Measurements from ENCODE around the gene CCNK.

The CCNK gene

DNA sequence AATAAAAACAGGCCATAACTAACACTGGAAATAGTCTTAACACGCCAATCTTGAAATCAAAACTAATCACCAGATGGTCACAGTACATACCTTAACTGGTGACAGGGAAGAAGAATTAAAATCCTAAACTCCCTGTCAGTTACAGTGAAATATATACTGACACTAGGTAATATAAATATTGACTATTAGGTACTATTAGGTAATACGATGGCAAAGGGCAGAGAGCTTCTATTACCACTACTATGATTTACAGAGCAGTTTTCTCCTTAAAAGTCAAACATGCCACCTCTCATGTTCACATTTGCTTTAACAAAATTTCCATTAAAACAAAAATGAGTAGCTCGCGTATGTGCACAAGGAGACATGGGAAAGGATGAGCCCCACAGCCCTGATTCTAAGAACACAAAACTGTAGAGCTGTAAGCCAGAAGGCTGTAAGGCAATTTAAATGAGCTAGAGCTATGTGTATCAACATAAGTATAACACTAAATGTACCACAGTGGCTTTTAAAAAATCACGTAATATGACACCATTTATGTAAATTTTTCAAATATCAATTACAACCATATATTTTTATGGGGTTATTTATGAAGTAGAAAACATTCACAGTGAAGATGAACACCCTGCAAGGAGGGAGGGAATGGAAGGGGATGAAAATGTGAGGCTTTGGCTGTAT, 19.7 kb upstream of the CCNK start:
- TF ChIP-seq, protein P1, sequence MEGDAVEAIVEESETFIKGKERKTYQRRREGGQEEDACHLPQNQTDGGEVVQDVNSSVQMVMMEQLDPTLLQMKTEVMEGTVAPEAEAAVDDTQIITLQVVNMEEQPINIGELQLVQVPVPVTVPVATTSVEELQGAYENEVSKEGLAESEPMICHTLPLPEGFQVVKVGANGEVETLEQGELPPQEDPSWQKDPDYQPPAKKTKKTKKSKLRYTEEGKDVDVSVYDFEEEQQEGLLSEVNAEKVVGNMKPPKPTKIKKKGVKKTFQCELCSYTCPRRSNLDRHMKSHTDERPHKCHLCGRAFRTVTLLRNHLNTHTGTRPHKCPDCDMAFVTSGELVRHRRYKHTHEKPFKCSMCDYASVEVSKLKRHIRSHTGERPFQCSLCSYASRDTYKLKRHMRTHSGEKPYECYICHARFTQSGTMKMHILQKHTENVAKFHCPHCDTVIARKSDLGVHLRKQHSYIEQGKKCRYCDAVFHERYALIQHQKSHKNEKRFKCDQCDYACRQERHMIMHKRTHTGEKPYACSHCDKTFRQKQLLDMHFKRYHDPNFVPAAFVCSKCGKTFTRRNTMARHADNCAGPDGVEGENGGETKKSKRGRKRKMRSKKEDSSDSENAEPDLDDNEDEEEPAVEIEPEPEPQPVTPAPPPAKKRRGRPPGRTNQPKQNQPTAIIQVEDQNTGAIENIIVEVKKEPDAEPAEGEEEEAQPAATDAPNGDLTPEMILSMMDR (conservative IDR thresholded peaks at IDR 0.05; ENCODE audit: low read depth, low read length), result no peak
- Histone ChIP-seq H3K4me1 (ENCODE audit: low read depth, poor library complexity, severe bottlenecking) (no peaks in the 10 kb centered on the region), H3K27ac (no peak overlapping the region), H3K4me2 (no peak overlapping the region), H3K9ac (no peak overlapping the region), H3K79me2 (ENCODE audit: insufficient read depth, low read depth) (0 out of 2 replicates have a peak, but pooled peaks cover 3% of the 10 kb centered on the region), H4K20me1 (ENCODE audit: insufficient read depth) (no peaks in the 10 kb centered on the region), H3K27me3 (ENCODE audit: insufficient read depth, low read depth) (no peaks in the 10 kb centered on the region), H2AFZ (ENCODE audit: low read depth) (no peak overlapping the region), H3K36me3 (ENCODE audit: insufficient read depth) (peaks cover 3% of the 10 kb centered on the region), H3K4me3 (IDR thresholded peaks at IDR 0.05; ENCODE audit: insufficient read depth, low read depth, low read length) (no peak overlapping the region)

DNA sequence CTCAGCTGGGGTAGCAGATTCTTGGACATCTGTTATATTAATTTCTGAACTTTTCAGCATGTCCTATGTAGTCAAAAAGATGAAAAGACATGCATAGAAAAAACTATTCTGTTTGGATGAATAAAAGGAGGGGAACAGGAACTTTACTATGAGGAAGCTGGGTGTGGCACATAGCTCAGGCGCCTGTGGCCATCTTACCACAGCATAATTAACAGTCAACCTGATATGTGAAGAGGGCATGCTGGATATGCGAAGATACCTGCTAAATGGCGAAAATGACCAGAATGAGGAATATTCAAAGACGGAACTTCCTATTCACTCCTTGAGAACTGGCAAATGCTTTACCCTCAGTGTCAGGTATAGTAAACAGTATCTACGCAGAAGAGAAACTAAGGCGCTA, 19.0 kb upstream of the CCNK start:
- no peak overlapping the region for H3K9ac ChIP-seq
- no peak overlapping the region for H3K27ac ChIP-seq
- peaks cover 3% of the 10 kb centered on the region for H3K36me3 ChIP-seq (ENCODE audit: insufficient read depth)
- H3K4me1 ChIP-seq (ENCODE audit: low read depth, poor library complexity, severe bottlenecking), result no peaks in the 10 kb centered on the region
- H2AFZ ChIP-seq (ENCODE audit: low read depth), result no peak overlapping the region
- TF ChIP-seq, protein P1 (conservative IDR thresholded peaks at IDR 0.05; ENCODE audit: low read depth, low read length), result no peak
- H3K4me2 ChIP-seq, result no peak overlapping the region
- H3K27me3 ChIP-seq (ENCODE audit: insufficient read depth, low read depth), result no peaks in the 10 kb centered on the region
- H3K79me2 ChIP-seq (ENCODE audit: insufficient read depth, low read depth), result peaks cover 8% of the 10 kb centered on the region; the same call in 1 of the 2 replicates
- H4K20me1 ChIP-seq (ENCODE audit: insufficient read depth), result no peaks in the 10 kb centered on the region
- H3K4me3 ChIP-seq (IDR thresholded peaks at IDR 0.05; ENCODE audit: insufficient read depth, low read depth, low read length), result no peak overlapping the region

- H3K27me3 ChIP-seq (ENCODE audit: insufficient read depth, low read depth), result no peaks in the 10 kb centered on the region
- H3K9ac ChIP-seq, result no peak overlapping the region
- TF ChIP-seq, protein P1 (conservative IDR thresholded peaks at IDR 0.05; ENCODE audit: low read depth, low read length), result no peak
- no peak overlapping the region for H3K4me2 ChIP-seq
- no peaks in the 10 kb centered on the region; the same call in 1 of the 2 replicates for H3K36me3 ChIP-seq (ENCODE audit: insufficient read depth)
- no peak overlapping the region for H2AFZ ChIP-seq (ENCODE audit: low read depth)
- H3K79me2 ChIP-seq (ENCODE audit: insufficient read depth, low read depth), result peaks cover 14% of the 10 kb centered on the region; the same call in 1 of the 2 replicates
- H3K4me3 ChIP-seq (IDR thresholded peaks at IDR 0.05; ENCODE audit: insufficient read depth, low read depth, low read length), result no peak overlapping the region
- H3K4me1 ChIP-seq (ENCODE audit: low read depth, poor library complexity, severe bottlenecking), result no peaks in the 10 kb centered on the region
- no peak overlapping the region for H3K27ac ChIP-seq
- no peaks in the 10 kb centered on the region for H4K20me1 ChIP-seq (ENCODE audit: insufficient read depth)
Observed at GRCh38 chr14:99463974-99464373, 17.2 kb upstream of the CCNK start.

- Histone ChIP-seq H3K27me3 (ENCODE audit: insufficient read depth, low read depth) (no peaks in the 10 kb centered on the region), H3K9ac (no peak overlapping the region), H3K79me2 (ENCODE audit: insufficient read depth, low read depth) (peaks cover 18% of the 10 kb centered on the region; the same call in 1 of the 2 replicates), H2AFZ (ENCODE audit: low read depth) (no peak overlapping the region), H3K27ac (no peak overlapping the region), H3K4me3 (IDR thresholded peaks at IDR 0.05; ENCODE audit: insufficient read depth, low read depth, low read length) (no peak overlapping the region), H3K4me1 (ENCODE audit: low read depth, poor library complexity, severe bottlenecking) (no peaks in the 10 kb centered on the region), H4K20me1 (ENCODE audit: insufficient read depth) (no peaks in the 10 kb centered on the region), H3K4me2 (no peak overlapping the region), H3K36me3 (ENCODE audit: insufficient read depth) (no peaks in the 10 kb centered on the region; the same call in 1 of the 2 replicates)
- TF ChIP-seq, protein P1 (conservative IDR thresholded peaks at IDR 0.05; ENCODE audit: low read depth, low read length), result no peak
Observed at GRCh38 chr14:99465288-99465687, 15.9 kb upstream of the CCNK start.
